ENCODE data around the gene H6PD. TPM values are rescaled to one million over a fixed set of nuclear protein-coding genes. Genes with fewer than 3 reads are reported as not detected.

Gene H6PD
- total and polyA plus RNA-seq, 2 donors (not counting 3 experiments of a cell fraction or from before 2014, with no cell fraction given), result 24.5 to 29.0 TPM

- TF ChIP-seq EZH2 (IDR thresholded peaks at IDR 0.05; ENCODE audit: borderline replicate concordance, low read depth, low read length, severe bottlenecking) (no peak), POLR2A (IDR thresholded peaks at IDR 0.05; ENCODE audit: low read depth, low read length) (no peak), JUN (IDR thresholded peaks at IDR 0.05; ENCODE audit: borderline replicate concordance, insufficient read depth, insufficient read length, low read depth) (no peak), POLR2AphosphoS5 (IDR thresholded peaks at IDR 0.05; ENCODE audit: insufficient read depth, low read depth, low read length) (no peak), FOS (IDR thresholded peaks at IDR 0.05; ENCODE audit: borderline replicate concordance, insufficient read depth, low read length) (no peak), CTCF (IDR thresholded peaks at IDR 0.05; ENCODE audit: extremely low read depth in 1 of 2, insufficient read depth in 1 of 2, low read depth in 1 of 2, low read length in 2 of 2) (no peak), MYC (IDR thresholded peaks at IDR 0.05; ENCODE audit: low read depth, low read length) (no peak)
- TF ChIP-seq, protein P1, sequence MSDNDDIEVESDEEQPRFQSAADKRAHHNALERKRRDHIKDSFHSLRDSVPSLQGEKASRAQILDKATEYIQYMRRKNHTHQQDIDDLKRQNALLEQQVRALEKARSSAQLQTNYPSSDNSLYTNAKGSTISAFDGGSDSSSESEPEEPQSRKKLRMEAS (IDR thresholded peaks at IDR 0.05; ENCODE audit: insufficient read depth, insufficient read length), result no peak
- H3K9me3 ChIP-seq (replicated peaks; ENCODE audit: control insufficient read depth, insufficient read depth, low read length), result no peaks in the 10 kb centered on the region
- no peaks in the 10 kb centered on the region for H3K36me3 ChIP-seq (ENCODE audit: control insufficient read depth in 2 of 2, extremely low read depth in 1 of 2, insufficient read depth in 2 of 2, low read length in 2 of 2)
- H2AFZ ChIP-seq (ENCODE audit: low read depth, low read length), result peak overlapping the region; percentile 91
- H3K4me2 ChIP-seq (ENCODE audit: insufficient read depth, low read length), result peak overlapping the region; percentile 80
- H3K9ac ChIP-seq (replicated peaks; ENCODE audit: extremely low read depth, insufficient read depth, low read length), result no peak overlapping the region
- peak; percentile 87 for FAIRE-seq
- peaks cover 21 to 23% of the 10 kb centered on the region in 2 experiments for H3K27me3 ChIP-seq (ENCODE audit: control insufficient read depth in 2 of 2, insufficient read depth in 2 of 2, low read length in 2 of 2)
- dilution Hi-C loops (cut with MboI; ENCODE audit: extremely low pct_ligation_motif_present, low sequenced_read_pairs) (no loop called here), intact Hi-C loops (cut with micrococcal nuclease) (loop anchor here (1.0 to 5.0 kb wide), 2 partner anchors 10 to 291 kb away; no protein-coding TSS in a partner anchor)
- no peaks in the 10 kb centered on the region for H3K79me2 ChIP-seq (ENCODE audit: control insufficient read depth, insufficient read depth, low read length)
- no TSS peak for BruUV-seq (replicated peaks)
- no peak overlapping the region for H3K27ac ChIP-seq (ENCODE audit: insufficient read depth, low read depth, low read length)
- peak overlapping the region; percentile 32 to 60 (median 54) for H3K4me3 ChIP-seq (replicated peaks in 1 of 3; ENCODE audit: insufficient read depth in 1 of 3, low read depth in 1 of 3, low read length in 3 of 3)
- H3K4me1 ChIP-seq (ENCODE audit: control insufficient read depth, extremely low read depth, insufficient read depth, low read length), result peaks cover 16% of the 10 kb centered on the region
- H3K9me1 ChIP-seq (replicated peaks; ENCODE audit: control insufficient read depth, extremely low read depth, insufficient read depth, low read length), result no peaks in the 10 kb centered on the region
- no peaks in the 10 kb centered on the region for H4K20me1 ChIP-seq (replicated peaks; ENCODE audit: control insufficient read depth, extremely low read depth, insufficient read depth, low read length)
- DNase-seq (ENCODE audit: low read depth, low spot score), result peak; percentile 48
- ChIA-PET CTCF (interaction anchor here (0.6 to 2.9 kb wide), 17 partner anchors 9 to 289 kb away, joined by 3 to 29 read pairs (median 5); partner anchors contain the start of gene H6PD), POLR2A (no interaction called here)
These were observed 33.0 kb upstream of the H6PD start for GRCh38 chr1:9201401-9202239.
